ENCODE results near the gene CHAF1A. TPM values are rescaled to one million over a fixed set of nuclear protein-coding genes. Genes with fewer than 3 reads are reported as not detected.

The CHAF1A gene
- total RNA-seq, 1 experiment from 2014 or later, result 55.8 TPM

DNA sequence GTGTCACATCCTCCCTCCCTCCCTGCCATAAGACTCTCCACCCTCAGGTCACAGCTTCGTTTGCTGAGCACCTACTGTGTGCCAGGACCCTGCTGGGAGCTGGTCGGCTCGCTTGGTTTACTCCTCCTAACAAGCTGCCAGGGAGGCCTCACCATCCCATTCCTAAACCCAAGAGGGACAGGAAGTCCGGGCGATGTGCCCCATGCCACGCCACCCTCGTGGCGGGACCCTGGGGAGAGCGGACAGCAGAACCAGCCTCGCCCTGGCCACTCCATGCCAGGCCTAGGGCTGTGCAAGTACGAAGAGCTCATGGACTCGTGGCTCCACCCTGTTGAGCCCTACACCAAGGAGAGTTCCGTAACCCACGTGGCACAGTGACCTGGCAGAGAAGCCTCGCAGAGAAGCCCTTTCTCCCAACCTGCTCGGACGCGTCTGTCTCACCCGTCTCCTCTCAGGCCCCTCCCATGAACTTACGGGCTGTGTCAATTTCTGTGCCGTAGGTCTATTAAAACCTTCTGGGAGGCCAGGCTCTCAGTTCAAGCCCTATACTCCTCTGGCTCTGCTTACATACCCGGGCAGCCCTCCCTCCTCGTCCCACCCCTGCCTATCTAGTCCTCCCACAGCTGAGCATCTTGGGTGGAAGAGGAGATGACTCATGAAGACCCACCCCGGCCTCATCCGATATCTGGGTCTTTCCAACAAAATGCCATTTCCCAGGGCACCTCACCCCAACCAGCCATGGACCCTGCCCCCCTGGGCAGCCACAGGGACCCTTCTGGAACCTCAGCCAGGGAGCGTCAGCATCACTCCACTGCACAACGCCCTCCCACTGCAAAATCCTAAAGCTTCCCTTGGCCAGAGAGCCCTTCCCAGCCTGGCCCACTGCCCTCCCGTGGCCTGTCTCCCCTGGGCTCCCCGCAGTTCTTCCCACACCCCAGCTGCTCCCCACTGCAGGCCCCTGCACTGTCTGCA, 52.6 kb downstream of the CHAF1A start:
- peak; percentile 14 for DNase-seq (ENCODE audit: low read depth)

DNA sequence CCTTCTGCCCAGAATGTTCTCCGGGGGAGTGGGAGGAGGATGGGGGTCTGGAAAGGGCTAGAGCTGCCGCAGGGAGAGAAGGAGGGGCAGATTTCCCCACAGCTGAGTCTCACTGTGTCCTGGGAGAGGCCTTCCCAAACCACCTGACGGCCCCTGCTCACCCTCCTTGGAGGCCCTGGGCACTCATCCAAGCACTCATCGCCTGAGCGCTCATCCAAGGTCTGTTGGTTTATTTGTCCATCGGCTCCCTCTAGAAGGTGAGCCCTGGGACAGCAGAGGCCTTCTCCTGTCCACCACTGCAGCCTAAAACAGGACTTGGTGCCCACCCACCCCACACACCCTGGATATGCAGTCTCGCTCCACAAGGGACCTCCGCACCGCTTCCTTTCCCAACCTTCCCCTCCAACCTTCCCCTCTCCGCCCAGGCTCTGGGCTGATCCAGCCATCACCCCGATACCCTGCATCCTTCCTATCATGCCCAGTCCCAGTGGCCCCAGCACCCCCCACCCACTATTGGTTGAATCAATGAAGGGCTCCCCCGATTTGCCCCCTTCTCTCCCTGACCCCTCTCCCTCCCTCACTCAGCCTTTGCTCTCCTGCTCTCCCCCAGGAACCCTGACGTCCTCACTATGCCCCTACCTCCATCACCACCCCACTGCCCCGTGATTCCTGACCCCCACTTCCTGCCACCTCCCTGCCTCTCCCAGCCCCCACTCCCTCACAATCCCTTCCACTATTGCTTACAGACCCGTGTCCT, 53.5 kb downstream of the CHAF1A start:
- DNase-seq (ENCODE audit: low read depth), result peak; percentile 41

DNA sequence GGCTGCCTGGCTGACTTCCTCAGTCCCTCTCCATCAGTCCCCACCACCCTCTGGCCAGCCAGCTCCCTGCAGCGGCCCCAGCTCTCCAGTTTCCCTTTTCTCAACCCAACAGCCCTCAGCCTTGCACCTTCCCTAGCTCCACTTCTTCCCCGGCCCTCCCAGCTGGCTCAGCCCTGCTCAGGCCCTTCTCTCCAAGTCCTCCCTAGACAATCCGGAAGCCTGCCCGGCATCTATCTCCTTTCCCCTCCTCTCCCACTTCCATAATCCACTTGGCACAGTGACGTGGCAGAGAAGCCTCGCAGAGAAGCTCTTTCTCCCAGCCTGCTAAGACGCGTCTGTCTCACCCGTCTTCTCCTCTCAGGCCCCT, 54.0 kb downstream of the CHAF1A start:
- DNase-seq (ENCODE audit: low read depth), result peak; percentile 78

DNA sequence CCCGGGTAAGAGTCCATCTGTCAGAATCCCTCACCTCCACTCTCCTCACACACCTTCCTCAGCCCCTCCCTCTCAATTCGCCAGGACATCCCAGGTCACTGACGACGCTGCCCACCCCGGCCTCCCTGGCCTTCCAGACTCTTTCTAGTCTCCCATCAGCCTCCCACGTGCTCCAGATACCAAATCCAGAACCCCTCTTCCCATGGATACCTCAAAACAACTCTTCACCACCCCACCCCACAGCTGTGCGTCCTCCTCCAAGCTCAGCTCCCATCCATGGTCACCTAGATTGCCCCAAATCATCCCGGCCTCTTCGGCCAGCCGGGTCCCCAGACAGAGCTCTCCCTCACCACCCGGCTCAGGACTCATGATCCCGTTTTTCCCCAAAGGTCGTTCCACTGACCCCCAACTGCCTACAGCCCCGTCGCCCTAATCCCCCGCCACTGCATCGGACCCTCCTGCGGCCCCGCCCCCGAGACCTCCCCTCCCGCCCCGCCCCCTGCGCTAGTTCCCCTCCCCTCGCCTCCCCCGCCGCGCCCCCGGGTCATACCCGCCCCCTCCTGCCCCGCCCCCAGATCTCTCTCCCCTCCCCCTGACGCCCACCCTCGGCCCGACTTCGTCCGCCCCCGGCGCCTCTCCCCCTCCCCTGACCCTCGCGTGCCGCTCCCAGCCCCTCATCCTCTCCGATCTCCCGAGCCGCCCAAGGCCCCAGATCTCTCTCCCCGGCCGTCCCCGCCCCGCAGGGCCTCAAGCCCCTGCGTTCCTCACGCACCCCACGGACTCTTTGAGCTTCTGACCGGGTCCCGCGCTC, 54.6 kb downstream of the CHAF1A start:
- DNase-seq (ENCODE audit: low read depth), result peak; percentile 66

DNA sequence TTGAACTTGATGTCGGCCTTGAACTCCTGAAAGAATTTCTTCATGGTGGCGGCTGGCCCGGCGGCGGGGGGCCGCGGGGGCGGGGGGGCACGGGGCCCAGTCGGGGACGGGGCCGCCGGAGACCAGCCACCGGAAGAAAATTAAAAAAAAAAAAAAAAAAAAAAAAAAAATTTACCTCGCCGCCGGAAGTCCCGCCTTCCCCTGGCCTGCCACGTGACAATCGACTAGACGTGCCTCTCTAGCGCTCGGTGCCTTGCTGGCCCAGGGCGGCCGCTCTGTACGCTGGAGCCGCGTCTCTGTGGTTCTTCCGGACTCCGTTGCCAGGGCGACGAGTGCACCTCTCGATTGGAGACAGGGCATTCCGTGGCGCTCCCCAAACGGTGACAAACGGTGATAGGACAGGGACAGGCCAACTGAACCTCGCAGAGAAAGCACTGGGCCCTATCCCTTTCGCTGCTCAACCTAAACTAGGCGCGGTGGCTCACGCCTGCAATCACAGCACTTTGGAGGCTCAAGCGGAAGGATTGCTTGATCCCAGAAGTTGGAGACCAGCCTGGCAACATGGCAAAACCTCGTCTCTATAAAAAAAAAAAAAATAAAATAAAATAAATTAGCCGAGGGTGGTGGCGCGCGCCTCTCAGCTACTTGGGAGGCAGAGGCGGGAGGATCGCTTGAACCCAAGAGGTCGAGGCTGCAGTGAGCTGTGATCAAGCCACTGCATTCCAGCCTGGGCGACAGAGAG, 55.4 kb downstream of the CHAF1A start, which contains the start of gene UBXN6:
TSS of gene UBXN6 (minus strand) at position 141 of the 742 bp plus-strand sequence. CDS start at position 44, 97 bp downstream.
- DNase-seq (ENCODE audit: low read depth), result peak; percentile 98

DNA sequence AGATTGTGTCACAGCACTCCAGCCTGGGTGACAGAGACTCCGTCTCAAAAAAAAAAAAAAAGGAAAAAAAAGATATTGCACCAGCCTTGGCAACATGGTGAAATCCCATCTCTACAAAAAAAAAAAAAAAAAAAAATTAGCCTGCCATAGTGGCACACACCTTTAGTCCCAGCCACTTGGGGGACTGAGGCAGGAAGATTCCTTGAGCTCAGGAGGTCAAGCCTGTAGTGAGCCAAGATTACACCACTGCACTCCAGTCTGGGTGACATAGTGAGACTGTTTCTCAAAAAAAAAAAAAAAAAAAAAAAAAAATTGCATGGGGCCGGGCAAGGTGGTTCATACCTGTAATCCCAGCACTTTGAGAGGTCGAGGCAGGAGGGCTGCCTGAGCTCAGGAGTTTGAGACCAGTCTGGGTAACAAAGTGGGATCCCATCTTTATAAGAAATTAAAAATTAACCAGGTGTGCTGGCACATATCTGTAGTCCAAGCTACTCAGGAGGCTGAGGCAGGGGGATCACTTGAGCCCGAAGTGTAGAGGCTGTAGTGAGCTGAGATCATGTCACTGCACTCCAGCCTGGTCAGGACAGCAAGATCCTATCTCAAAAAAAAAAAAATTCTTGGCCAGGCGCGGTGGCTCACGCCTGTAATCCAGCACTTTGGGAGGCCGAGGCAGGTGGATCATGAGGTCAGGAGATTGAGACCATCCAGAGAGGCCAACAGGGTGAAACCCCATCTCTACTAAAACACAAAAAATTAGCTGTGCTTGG, 62.6 kb downstream of the CHAF1A start:
- no peak for DNase-seq (ENCODE audit: low read depth)

DNA sequence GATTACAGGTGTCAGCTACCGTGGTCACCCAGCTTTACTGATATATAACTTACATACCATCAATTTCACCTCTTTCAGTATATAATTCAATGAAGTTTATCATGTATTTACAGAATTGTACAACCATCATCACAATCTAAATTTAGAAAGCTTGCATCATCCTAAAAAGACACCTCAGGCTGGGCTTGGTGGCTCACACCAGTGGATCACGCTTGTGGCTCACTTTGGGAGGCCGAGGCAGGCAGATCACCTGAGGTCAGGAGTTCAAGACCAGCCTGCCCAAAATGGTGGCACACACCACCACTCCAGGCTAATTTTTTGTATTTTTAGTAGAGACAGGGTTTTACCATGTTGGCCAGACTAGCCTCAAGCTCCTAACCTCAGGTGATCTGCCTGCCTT, 65.4 kb downstream of the CHAF1A start:
- DNase-seq (ENCODE audit: low read depth), result no peak

DNA sequence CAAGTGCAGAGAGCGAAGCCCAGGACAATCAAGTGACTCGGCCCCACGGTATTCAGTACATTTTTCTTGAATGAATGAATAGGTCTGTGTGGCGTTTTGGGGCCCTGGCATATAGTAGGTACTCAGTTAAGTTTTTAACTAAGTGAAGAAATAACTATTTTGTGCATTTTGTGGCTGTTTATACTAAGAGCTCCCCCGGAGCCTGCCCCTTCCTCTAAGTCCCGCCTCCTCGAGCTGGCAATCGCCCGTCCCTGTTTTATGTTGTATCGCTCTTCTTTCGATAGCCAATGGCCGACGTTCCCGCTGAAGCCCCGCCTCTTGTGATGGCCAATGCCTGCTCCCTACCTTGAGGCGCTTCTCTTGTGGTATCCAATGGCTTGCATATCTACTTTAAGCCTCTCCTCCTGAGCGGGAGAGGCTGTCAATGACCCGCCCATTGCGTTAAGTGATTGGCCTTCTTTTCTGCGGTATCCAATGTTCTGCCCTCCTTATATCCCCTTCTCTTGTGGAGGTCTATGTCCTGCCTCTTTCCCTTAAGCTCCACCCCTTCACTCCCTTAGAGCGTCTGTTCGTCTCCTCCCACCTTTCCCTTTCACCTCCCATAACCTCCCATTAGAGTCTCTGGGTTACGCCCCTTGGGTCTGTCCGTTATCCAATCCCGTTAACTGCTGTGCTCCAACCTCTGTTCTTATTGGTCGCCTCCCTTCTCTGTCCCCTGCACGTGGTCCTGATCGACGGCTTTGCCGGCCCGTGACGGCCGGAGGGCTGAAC, 69.1 kb downstream of the CHAF1A start:
- peak; percentile 100 for DNase-seq (ENCODE audit: low read depth)

DNA sequence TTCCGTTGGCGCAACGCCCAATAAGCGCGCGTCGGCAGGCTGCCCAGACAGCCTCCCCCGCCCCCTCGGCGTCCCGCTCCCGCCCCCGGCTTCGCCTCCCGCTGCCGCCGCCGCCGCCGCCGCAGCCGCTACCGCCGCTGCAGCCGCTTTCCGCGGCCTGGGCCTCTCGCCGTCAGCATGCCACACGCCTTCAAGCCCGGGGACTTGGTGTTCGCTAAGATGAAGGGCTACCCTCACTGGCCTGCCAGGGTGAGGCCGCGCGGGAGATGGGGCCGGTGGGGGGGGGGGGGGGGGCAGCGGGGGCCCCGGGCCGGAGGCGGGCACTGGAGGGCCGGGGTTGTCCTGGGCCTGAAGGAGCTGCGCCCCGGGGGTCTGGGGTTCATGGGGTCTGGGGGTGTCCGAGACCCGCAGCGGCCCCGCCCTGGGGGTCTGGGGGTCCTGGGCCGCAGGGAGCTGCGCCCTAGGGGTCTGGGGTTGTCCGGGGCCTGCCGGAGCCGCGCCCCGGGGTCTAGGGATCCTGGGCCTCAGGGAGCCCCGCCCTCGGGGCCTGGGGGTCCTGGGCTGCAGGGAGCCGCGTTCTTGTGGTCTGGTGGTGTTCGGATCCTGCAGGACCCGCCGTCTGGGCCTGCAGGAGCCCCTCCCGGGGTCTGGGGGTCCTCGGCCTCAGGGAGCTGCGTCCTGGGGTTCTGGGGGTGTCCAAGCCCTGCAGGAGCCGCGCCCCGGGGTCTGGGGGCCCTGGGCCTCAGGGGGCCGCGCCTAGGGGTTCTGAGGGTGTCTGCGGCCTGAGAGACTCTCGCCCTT, 69.9 kb downstream of the CHAF1A start, which contains the start of gene HDGFL2:
TSS of gene HDGFL2 (plus strand) at position 124 of the 801 bp plus-strand sequence. CDS start at position 178, 54 bp downstream.
- DNase-seq (ENCODE audit: low read depth), result no peak

DNA sequence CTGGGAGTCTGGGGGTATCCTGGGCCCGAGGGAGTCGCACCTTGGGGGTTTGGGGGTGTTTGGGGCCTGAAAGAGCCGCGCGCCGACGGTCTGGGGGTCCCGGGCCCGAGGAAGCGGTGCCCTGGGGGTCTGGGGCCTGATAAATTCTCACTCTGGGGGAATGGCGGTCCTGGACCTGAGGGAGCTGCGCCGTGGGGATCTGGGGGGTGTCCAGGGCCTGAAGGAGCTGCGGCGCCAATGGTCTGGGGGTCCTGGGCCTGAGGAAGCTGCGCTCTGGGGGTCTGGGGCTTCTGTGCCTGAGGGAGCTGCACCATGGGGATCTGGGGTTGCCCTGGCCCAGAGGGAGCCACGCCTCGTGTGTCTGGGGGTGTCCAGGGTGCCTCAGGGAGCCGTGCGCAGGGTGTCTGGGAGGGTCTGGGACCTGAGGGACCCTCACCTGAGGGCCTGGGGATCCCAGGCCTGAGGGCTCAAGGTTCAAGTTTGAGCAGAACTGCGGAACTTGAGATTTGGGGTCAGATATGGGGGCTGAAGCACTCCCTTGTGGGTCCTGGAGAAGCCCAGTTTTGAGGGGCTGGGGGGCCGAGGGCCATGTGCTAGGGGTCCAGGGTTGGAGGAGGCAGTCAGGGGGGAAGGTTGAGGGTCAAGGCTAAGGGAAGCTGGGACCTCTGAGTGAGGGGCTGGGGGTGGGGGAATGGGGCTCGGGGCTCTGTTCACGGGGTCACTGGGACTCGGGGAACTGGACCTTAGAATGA, 70.7 kb downstream of the CHAF1A start:
- no peak for DNase-seq (ENCODE audit: low read depth)

DNA sequence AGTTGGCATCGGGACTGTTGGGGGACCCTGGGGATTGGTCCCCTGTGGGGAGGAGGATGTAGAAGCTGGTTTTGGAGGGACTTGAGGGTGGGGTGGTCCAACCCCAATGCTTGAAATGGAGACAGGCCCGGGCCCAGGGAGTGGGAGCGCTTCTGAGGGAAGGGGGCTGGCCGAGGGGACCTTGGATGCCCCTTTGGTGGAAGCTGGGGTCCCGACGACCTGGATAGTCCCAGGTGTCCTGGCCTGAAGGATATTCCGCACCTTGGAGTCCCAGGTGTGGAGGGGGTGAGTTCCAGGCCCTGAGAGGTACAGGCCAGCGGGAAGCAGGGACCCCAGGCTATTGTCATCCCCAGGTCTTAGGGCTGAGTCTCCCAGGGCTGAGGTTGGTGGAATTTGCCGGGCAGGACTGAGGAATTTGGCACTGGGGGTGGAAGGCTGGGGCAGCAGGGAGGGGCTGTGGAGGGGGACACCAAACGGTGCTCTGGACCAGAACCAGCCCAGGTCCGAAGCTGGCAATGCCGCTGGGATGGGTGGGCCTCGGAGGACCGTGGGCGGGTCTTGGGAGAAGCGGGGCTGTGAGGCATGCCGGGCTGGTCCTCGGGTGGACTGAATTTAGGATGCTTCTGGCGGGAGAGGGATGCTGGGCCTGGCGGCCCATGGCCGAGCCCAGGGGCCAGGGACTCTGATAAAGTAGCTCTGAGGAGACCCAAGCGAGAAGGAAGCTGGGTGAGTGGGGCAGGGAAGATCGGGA, 71.5 kb downstream of the CHAF1A start:
- no peak for DNase-seq (ENCODE audit: low read depth)

DNA sequence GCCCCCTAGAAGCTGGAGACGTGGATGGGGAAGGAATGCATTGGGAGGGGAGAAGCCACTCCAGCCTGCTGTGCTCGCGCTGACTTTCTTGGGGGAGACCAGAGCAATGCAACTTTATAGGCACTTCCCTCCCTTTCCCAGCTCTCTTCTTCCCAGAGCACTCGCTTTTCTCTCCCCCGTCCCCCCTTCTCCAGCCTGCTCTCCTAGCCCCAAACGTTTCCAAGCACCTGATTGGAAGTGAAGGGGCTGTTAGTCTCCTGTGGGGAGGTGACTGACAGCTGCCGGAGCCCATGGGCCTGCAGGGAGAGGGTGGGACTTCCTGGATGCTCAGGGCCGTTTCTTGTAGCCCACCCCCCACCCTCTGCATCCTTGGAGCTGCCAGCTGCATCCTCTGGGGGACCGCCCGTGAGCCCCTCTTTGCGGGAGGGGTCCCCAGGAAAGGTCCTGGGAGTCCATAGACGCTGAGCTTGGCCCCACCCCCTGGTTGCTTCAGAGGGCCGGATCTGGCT, 72.1 kb downstream of the CHAF1A start:
- peak; percentile 59 for DNase-seq (ENCODE audit: low read depth)

DNA sequence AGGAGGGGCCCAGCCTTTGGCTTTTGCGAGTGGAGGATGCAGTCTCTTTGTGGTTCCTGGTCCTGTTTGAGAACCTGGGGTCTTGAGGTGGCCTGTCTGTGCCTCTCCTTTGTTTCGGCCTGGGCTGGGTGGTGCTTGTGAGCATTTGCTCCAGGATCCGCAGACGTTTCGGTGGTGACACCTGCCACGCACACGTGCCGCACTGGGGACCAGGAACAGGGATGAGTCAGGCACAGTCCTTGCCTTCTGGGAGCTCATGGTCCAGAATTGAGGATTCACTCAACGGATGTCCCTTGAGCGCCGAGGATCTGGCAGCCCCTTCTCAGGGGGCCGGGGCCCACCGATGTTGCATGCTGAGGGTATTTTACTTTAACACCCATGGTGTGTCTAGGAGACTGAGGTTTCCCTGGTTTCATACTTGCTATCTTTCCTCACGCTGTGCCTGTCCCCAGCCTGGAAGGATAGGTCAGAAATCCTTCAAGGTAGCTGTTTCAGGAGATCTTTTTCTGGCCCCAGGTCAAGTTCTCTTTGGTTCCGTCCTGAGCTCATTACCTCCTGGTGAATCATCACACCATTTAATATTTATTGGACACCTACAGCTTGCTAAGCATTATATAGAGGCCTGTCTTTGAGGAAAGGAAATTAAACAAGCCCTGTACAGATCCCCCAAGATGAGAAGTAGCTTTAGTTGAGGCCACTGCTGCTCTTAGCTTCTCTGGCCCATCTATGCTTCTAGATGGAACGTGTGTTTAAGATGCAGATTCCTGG, 74.8 kb downstream of the CHAF1A start:
- no peak for DNase-seq (ENCODE audit: low read depth)

DNA sequence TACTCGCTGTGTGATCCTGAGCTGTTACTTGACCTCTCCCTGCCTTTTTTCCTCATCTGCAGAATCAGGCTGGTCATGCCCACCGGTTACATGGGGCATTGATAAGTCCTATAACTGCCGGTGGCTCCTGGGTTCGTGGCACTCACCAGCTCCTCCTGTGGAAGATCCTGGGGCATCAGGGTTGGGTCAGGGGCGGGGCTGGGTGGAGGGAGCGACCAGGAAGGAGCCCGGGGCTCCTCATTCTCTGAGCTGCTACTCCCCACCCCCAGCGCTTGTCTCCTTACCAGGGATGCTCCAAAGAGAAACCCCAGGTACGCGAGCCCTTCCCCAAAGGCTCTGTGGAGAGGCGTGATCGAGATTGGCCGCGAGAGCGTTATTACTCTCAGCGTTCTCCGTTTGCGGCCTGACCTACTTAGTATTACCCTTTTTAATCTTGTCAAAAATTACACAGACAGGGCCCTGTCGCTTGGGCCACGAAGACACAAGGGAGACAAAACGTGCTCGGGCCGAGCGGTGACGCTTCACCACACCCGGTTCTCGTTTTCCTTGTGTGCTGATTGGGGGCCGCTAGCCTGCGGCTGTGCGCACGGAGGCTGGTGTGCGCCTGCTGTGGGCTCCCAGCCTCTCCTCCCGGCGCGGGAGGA, 80.4 kb downstream of the CHAF1A start:
- no peak for DNase-seq (ENCODE audit: low read depth)

DNA sequence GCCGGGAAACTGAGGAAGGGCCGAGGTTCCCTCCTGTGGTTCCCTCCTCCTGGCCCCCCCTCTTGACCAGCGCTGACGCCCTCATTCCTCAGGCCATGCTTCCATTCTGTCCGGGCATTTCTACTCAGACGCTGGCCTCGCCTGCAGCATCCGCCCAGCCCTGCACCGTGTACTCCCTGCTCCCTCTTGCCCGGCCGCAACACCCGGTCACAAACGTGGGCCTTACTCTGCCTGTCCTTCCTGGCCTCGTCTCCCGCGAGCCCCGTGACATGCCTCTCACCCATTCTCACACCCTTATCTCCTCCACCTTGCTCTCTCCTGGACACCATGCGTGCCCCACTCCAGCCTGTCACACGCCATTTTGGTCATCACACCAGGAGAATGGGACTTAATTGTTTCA, 80.9 kb downstream of the CHAF1A start:
- no peak for DNase-seq (ENCODE audit: low read depth)

DNA sequence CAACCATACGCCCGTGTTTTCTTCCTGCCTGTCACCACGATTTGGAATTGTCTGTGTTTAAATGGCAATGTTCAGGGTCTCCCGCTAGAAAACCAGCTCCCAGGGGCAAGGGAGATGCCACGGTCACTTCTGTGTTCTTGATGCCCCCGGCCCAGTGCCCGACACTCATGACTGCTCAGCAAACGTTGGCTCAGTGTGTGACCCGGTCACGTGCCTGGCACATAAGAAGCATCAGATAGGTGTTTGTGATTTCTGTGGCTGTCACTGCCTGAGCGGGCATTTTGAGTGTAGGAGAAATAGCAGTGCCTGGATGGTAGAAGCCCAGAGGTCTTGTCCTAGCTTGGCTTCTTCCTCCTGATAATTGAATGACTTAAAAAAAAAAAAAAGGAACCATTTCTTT, 85.1 kb downstream of the CHAF1A start:
- DNase-seq (ENCODE audit: low read depth), result no peak
